Liver (tissue), 9 donors: Measurements from ENCODE around the gene MYO15B. TPM values are rescaled to one million over a fixed set of nuclear protein-coding genes. Genes with fewer than 3 reads are reported as not detected.

Experiments
- DNase-seq: peaks from one replicate; pipeline ENCODE4 v3.0.0-alpha.2; 2017; ENCODE audit warnings: low spot score
- H3K27ac ChIP-seq, 2 donors: one replicate each; pipeline ENCODE4 v1.7.0; 2013; ENCODE audit warnings: inconsistent platforms in 2 of 2, low read length in 2 of 2, control low read depth in 1 of 2, low read depth in 1 of 2, mild to moderate bottlenecking in 1 of 2
- H3K27me3 ChIP-seq, 4 donors: one replicate each; pipeline versions ENCODE4 v1.6.1 to v1.7.0; 2013; ENCODE audit warnings: low read length in 3 of 4, inconsistent platforms in 1 of 4, mild to moderate bottlenecking in 1 of 4, moderate library complexity in 1 of 4; ENCODE audit not compliant: control insufficient read depth in 4 of 4, insufficient read depth in 4 of 4
- H3K36me3 ChIP-seq, 4 donors: one replicate each; pipeline versions ENCODE4 v1.6.1 to v1.7.0; 2013; ENCODE audit warnings: low read length in 3 of 4, mild to moderate bottlenecking in 3 of 4, low read depth in 1 of 4, moderate library complexity in 1 of 4; ENCODE audit not compliant: control insufficient read depth in 4 of 4, insufficient read depth in 3 of 4
- H3K4me1 ChIP-seq, 4 donors: one replicate each; pipeline versions ENCODE4 v1.6.1 to v1.7.0; 2013; ENCODE audit warnings: low read length in 3 of 4, mild to moderate bottlenecking in 3 of 4, moderate library complexity in 1 of 4; ENCODE audit not compliant: control insufficient read depth in 4 of 4, insufficient read depth in 4 of 4
- H3K4me3 ChIP-seq, 3 donors: one replicate each; pipeline versions ENCODE4 v1.6.1 to v1.7.0; 2013; ENCODE audit warnings: low read length in 3 of 3, control low read depth in 1 of 3, low read depth in 1 of 3, mild to moderate bottlenecking in 1 of 3
- H3K9ac ChIP-seq, 2 donors: one replicate each; pipeline ENCODE4 v1.7.0; 2013; ENCODE audit warnings: low read length in 2 of 2, mild to moderate bottlenecking in 2 of 2, moderate library complexity in 2 of 2, control low read depth in 1 of 2, low read depth in 1 of 2
- H3K9me3 ChIP-seq, 4 donors: one replicate each; pipeline versions ENCODE4 v1.6.1 to v1.7.0; 2013; ENCODE audit warnings: low read length in 3 of 4; ENCODE audit not compliant: control insufficient read depth in 4 of 4
- EGR1 ChIP-seq, 2 donors: IDR thresholded peaks; 2 replicates each; pipeline ENCODE4 v1.6.1; 2016 to 2018; ENCODE audit warnings: antibody characterized with exemption in 2 of 2, low read depth in 2 of 2
- FOXA1 ChIP-seq: IDR thresholded peaks from 2 replicates; pipeline ENCODE4 v1.6.1; 2016; ENCODE audit warnings: antibody characterized with exemption
- GABPA ChIP-seq, 2 donors: IDR thresholded peaks in 1 of 2; conservative IDR thresholded peaks in 1 of 2; 2 replicates each; pipeline ENCODE4 v1.6.1; 2016; ENCODE audit warnings: antibody characterized with exemption in 2 of 2, mild to moderate bottlenecking in 1 of 2, moderate library complexity in 1 of 2
- HNF4A ChIP-seq, 2 donors: conservative IDR thresholded peaks; 2 replicates each; pipeline ENCODE4 v1.6.1; 2016; ENCODE audit warnings: antibody characterized with exemption in 2 of 2, mild to moderate bottlenecking in 2 of 2
- HNF4G ChIP-seq: IDR thresholded peaks from 2 replicates; pipeline ENCODE4 v1.6.1; 2016; ENCODE audit warnings: antibody characterized with exemption
- NR2F2 ChIP-seq: IDR thresholded peaks from 2 replicates; pipeline ENCODE4 v1.6.1; 2016; ENCODE audit warnings: antibody characterized with exemption
- RAD21 ChIP-seq, 2 donors: IDR thresholded peaks; 2 replicates each; pipeline ENCODE4 v1.6.1; 2016; ENCODE audit warnings: antibody characterized with exemption in 2 of 2, mild to moderate bottlenecking in 2 of 2
- RXRA ChIP-seq, 2 donors: IDR thresholded peaks; 2 replicates each; pipeline ENCODE4 v1.6.1; 2017 to 2018; ENCODE audit warnings: antibody characterized with exemption in 2 of 2, mild to moderate bottlenecking in 1 of 2
- SP1 ChIP-seq: IDR thresholded peaks from 2 replicates; pipeline ENCODE4 v1.6.1; 2018; ENCODE audit warnings: antibody characterized with exemption, mild to moderate bottlenecking
- TAF1 ChIP-seq: conservative IDR thresholded peaks from 2 replicates; pipeline ENCODE4 v1.6.1; 2016; ENCODE audit warnings: antibody characterized with exemption, mild to moderate bottlenecking
- YY1 ChIP-seq: IDR thresholded peaks from 2 replicates; pipeline ENCODE4 v1.6.1; 2016; ENCODE audit warnings: antibody characterized with exemption, mild to moderate bottlenecking
- WGBS: extraction: QIAGEN DNeasy Blood & Tissue Kit; methylation state at CpG from one replicate; pipeline ENCODE4 v1.1.7; 2013; 5-methylcytosine and 5-hydroxymethylcytosine counted together
- polyA plus RNA-seq, 2 donors: library from polyadenylated mRNA; stranded (reverse) in 1 of 2; unstranded in 1 of 2; fragments of 200-250 nt in 1 of 2; fragments of >200 nt in 1 of 2; fragmentation: Nextera tagmentation in 1 of 2; extraction: Ambion mirVana in 1 of 2; gene quantifications; one replicate each; pipeline versions ENCODE4 v1.2.1 to v1.2.3, GENCODE V29; 2013 to 2015
- total RNA-seq, 2 donors: library from RNA; depleted of rRNA; stranded (reverse); fragments of >200 nt; gene quantifications; one replicate each; pipeline ENCODE4 v1.2.3, GENCODE V29; 2014
- TF ChIP-seq, protein P1 (sequence below): IDR thresholded peaks from 2 replicates; pipeline ENCODE4 v1.6.1; 2016; ENCODE audit warnings: antibody characterized with exemption
- TF ChIP-seq, protein P2 (sequence below): fragments of 150-350 bp; IDR thresholded peaks from 2 replicates; pipeline ENCODE4 v1.5.1; 2017; ENCODE audit warnings: improper control_type of control experiment, low read depth, low read length; ENCODE audit not compliant: missing input control
- TF ChIP-seq, protein P3 (sequence below): IDR thresholded peaks from 2 replicates; pipeline ENCODE4 v1.6.1; 2016; ENCODE audit warnings: antibody characterized with exemption
- TF ChIP-seq, protein P4 (sequence below): IDR thresholded peaks from 2 replicates; pipeline ENCODE4 v1.6.1; 2016; ENCODE audit warnings: antibody characterized with exemption
- donor health status: healthy.
- donor health status: healthy.
- donor health status: healthy.
- donor health status: healthy.
- donor health status: healthy.

Gene MYO15B
- total and polyA plus RNA-seq, 4 donors, result 13.3 to 34.4 (median 18.0) TPM

DNA sequence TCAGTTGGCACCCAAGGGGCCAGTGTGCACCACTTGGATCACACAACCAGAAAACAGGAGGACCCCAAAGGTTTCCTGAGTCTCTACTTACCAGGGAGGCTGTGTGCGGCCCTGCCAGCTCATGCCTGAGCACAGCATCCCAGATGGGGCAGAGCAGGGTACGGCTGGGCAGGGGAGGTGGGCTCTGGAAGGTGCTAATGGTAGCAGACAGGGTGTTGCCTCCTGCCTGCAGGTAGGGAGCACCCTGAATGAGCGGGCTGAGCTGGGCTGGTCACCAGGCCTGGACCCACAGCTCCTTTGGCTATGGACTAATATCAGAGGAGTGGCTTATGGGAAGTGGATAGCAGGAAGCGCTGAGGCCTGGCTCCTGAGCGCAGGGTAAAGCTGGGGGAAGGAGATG is 64.7 kb downstream of the MYO15B start (continued):
- TF ChIP-seq, protein P1, sequence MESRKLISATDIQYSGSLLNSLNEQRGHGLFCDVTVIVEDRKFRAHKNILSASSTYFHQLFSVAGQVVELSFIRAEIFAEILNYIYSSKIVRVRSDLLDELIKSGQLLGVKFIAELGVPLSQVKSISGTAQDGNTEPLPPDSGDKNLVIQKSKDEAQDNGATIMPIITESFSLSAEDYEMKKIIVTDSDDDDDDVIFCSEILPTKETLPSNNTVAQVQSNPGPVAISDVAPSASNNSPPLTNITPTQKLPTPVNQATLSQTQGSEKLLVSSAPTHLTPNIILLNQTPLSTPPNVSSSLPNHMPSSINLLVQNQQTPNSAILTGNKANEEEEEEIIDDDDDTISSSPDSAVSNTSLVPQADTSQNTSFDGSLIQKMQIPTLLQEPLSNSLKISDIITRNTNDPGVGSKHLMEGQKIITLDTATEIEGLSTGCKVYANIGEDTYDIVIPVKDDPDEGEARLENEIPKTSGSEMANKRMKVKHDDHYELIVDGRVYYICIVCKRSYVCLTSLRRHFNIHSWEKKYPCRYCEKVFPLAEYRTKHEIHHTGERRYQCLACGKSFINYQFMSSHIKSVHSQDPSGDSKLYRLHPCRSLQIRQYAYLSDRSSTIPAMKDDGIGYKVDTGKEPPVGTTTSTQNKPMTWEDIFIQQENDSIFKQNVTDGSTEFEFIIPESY, result no peak
- TF ChIP-seq TAF1 (no peak), FOXA1 (no peak), YY1 (no peak), HNF4G (no peak)

DNA sequence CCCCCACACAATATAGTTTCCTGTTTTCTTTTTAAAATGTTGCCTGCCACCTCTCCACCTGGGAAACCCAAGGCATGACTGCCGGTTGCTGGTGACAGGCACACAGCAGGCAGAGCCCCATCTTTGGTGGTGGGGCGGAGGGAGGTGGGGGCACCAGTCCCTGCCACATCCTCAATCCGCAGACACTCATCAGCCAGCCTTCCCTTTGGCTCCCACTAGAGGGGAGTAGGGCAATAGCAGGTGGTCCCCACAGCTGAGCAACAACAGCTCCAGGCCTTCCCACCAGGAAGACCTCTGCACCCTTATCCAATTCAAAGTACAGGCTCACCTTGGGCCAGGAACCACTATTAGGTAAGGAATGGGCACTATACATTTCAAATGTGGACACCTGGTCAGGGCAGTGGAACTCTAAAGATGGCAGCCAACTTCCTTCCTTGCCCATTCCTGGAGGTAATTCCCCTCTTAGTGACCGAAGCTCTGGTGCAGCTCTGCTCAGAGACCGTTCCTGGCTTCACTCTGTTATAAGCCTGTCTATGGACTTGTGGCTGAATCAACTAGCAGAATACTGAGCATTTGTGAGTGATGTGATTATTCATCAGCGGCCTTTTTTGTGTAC is 65.4 kb downstream of the MYO15B start:
- Histone ChIP-seq H3K9ac (no peak overlapping the region), H3K9me3 (no peaks in the 10 kb centered on the region), H3K27me3 (no peaks in the 10 kb centered on the region), H3K4me1 (no peaks in the 10 kb centered on the region), H3K36me3 (peaks cover 6 to 41% (median 16%) of the 10 kb centered on the region in 4 donors), H3K4me3 (no peak overlapping the region), H3K27ac (no peak overlapping the region)
- WGBS, result 80% methylated on average over 6 of the region's 6 CpGs
- TF ChIP-seq, protein P2, sequence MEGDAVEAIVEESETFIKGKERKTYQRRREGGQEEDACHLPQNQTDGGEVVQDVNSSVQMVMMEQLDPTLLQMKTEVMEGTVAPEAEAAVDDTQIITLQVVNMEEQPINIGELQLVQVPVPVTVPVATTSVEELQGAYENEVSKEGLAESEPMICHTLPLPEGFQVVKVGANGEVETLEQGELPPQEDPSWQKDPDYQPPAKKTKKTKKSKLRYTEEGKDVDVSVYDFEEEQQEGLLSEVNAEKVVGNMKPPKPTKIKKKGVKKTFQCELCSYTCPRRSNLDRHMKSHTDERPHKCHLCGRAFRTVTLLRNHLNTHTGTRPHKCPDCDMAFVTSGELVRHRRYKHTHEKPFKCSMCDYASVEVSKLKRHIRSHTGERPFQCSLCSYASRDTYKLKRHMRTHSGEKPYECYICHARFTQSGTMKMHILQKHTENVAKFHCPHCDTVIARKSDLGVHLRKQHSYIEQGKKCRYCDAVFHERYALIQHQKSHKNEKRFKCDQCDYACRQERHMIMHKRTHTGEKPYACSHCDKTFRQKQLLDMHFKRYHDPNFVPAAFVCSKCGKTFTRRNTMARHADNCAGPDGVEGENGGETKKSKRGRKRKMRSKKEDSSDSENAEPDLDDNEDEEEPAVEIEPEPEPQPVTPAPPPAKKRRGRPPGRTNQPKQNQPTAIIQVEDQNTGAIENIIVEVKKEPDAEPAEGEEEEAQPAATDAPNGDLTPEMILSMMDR, result peak; percentile 48
- TF ChIP-seq NR2F2 (no peak), GABPA (IDR thresholded peaks at IDR 0.05 in 1 of 2, conservative IDR thresholded peaks at IDR 0.05 in 1 of 2) (no peak), RAD21 (IDR thresholded peaks at IDR 0.05) (peak; percentile 43 to 67)
- peak; percentile 63 for DNase-seq

DNA sequence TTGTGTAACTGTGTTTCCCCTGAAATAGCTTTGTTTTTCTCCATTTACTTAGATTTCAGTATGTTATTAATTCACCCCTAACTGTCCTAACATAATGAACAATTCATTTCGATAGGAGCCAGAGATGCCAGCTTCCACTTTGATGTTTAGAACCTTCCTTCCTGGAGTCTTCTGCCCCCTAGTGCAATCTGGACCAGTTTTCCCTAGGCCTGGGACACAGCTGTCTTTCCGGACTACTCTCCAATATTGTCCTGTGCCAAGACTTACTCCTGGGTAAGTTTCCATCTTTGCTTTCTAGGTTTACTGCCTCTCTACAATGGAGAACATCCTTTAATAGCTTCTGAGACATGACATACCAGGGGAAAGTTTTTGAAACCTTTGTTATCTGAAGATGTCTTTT is 66.6 kb downstream of the MYO15B start:
- WGBS, result 55% methylated on average over 2 of the region's 2 CpGs
- Histone ChIP-seq H3K36me3 (peaks cover 6 to 41% (median 14%) of the 10 kb centered on the region in 4 donors), H3K9ac (no peak overlapping the region), H3K4me1 (no peaks in the 10 kb centered on the region), H3K27me3 (no peaks in the 10 kb centered on the region), H3K9me3 (no peaks in the 10 kb centered on the region), H3K4me3 (no peak overlapping the region), H3K27ac (no peak overlapping the region)
- no peak for DNase-seq
- TF ChIP-seq RAD21 (IDR thresholded peaks at IDR 0.05), result peak; percentile 28 to 35
- no peak for TF ChIP-seq SP1

DNA sequence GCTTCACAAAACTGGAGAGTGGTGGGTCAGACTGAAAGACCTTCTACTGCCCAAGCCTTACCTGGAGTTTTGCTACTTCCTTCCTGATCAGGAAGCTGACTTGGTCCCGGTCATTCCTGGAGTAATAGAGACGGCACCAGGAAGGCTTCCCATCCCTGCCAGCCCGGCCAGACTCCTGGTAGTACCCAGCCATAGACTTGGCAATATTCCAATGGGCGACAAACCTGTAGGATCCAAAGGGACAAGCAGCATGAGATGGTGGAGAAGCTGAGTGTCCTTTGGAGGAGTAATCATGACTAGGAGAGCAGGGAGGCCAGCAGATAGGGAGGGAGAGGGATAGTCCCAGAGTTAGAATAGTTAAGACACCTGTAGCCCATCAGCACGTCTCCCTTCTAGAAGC is 70.6 kb downstream of the MYO15B start:
- Histone ChIP-seq H3K27me3 (no peaks in the 10 kb centered on the region), H3K27ac (no peak overlapping the region), H3K9me3 (no peaks in the 10 kb centered on the region), H3K4me1 (no peaks in the 10 kb centered on the region), H3K36me3 (peaks cover 8 to 44% (median 27%) of the 10 kb centered on the region in 4 donors), H3K9ac (no peak overlapping the region), H3K4me3 (no peak overlapping the region)
- no peak for TF ChIP-seq YY1
- no peak for TF ChIP-seq NR2F2
- TF ChIP-seq EGR1 (IDR thresholded peaks at IDR 0.05; ENCODE audit: low read depth in 2 of 2), result no peak
- TF ChIP-seq RXRA (IDR thresholded peaks at IDR 0.05), result no peak
- no peak for TF ChIP-seq HNF4A (conservative IDR thresholded peaks at IDR 0.05)
- TF ChIP-seq, protein P1, result no peak
- TF ChIP-seq SP1, result no peak
- TF ChIP-seq GABPA (IDR thresholded peaks at IDR 0.05 in 1 of 2, conservative IDR thresholded peaks at IDR 0.05 in 1 of 2), result no peak
- no peak for TF ChIP-seq FOXA1
- TF ChIP-seq, protein P2, result no peak
- TF ChIP-seq, protein P3, sequence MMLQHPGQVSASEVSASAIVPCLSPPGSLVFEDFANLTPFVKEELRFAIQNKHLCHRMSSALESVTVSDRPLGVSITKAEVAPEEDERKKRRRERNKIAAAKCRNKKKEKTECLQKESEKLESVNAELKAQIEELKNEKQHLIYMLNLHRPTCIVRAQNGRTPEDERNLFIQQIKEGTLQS, result no peak
- TF ChIP-seq, protein P4, sequence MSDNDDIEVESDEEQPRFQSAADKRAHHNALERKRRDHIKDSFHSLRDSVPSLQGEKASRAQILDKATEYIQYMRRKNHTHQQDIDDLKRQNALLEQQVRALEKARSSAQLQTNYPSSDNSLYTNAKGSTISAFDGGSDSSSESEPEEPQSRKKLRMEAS, result no peak
- no peak for TF ChIP-seq HNF4G
- WGBS, result 88% methylated on average over 5 of the region's 5 CpGs
- DNase-seq, result no peak
